HG03280 (cell line): ENCODE results near the gene CACNG5.

Experiments
- ATAC-seq: cut with Tn5 transposase; IDR thresholded peaks from one replicate; pipeline ENCODE4 v1.9.1; 2021; ENCODE audit warnings: mild to moderate bottlenecking, moderate library complexity; ENCODE audit not compliant: unreplicated experiment

The CACNG5 gene

DNA sequence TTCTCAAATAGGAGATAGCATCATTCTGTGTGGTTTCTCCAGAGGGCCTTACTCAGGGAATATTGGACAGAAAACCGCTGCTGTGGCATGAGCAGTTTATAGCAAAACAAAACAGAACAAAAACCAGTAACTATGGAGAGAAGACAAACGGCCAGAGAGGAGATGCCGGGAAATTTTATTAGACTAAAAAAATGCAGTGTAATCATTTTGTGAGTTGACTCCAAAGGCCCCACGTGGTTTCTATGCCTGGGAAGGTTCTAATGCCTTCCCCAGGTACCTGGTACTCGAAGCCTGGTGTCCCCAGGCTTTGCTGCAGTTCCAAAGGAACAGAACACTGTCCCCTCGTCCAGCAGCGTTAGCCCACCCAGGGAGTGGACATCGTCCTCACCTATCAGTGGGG is 12.9 kb upstream of the CACNG5 start:
- ATAC-seq = no peak

DNA sequence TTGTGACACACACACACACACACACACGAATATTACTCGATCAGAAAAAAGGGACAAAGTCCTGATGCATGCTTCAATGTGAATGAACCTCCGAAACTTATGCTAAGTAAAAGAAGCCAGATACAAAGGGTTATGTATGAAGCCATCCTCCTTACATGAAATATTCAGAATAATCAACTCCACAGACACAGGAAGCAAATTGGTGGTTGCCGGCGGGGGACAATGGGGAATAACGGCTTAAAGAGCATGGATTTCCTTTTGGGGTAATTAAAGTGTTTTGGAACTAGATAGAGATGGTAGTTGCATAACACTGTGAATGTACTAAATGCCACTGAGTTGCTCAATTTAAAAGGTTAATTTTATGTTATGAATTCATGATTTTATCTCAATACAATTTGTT is 8.1 kb upstream of the CACNG5 start:
- no peak for ATAC-seq

DNA sequence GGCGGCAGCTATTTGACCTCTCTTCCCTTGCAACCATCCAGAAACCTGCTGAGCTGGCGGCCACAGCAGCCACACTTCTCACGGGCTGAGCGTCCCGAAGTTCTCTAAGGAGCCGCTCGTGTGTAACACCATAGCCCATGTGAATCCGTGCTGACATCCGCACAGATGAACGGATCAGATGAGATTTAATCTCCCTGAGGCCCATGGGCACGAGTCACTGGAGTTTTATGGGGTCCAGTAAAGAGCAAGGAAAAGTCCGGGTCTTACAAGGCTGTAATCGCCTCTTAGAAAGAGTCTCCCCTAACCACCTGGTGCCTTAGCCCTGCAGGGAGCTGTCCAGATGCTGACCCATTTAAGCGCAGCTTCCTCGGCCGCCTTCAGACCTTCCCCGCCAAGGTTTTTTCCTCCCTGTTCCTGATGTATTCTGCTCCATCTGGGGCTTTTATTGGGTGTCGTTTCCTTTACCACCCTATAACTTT is 5.5 kb upstream of the CACNG5 start:
- ATAC-seq = no peak

DNA sequence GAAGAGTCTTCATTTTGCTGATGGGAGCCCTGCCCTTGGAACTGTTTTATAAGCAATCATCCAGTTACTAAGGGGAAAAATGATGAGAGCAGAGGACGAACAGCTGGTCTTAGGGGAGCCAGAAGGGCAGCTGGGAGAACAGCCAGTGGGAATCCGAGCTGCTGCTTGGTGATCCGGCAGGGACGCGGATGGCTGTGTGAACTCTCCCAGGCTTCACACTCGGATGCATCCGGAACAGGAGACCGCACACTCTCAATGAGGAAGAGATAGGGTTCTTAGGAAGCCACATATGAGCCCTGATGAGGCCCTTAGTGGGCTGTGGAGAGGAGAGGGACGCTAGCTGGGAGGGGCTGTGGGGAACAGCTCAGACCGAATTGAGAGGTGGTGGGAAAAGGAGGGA is 5.0 kb upstream of the CACNG5 start:
- ATAC-seq = no peak

DNA sequence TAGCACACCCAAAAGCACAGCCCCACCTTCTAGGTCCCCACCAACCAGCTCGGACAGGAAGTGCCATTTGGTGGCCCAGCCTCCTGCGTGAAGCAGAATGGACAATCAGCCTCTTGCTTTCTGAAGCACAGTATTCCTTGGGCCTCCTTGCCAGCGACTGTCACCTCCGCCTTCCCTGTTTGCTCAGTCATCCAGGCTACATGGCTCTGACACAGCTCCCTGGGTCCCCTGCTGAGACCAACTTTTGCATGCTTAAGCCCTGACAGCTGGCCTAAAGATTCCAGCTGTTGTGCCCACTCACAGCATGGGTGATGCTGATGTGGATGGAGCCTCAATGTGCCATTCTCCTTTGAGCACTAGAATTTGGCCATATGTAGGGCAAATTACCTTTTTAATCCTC is 4.5 kb upstream of the CACNG5 start:
- ATAC-seq = no peak

DNA sequence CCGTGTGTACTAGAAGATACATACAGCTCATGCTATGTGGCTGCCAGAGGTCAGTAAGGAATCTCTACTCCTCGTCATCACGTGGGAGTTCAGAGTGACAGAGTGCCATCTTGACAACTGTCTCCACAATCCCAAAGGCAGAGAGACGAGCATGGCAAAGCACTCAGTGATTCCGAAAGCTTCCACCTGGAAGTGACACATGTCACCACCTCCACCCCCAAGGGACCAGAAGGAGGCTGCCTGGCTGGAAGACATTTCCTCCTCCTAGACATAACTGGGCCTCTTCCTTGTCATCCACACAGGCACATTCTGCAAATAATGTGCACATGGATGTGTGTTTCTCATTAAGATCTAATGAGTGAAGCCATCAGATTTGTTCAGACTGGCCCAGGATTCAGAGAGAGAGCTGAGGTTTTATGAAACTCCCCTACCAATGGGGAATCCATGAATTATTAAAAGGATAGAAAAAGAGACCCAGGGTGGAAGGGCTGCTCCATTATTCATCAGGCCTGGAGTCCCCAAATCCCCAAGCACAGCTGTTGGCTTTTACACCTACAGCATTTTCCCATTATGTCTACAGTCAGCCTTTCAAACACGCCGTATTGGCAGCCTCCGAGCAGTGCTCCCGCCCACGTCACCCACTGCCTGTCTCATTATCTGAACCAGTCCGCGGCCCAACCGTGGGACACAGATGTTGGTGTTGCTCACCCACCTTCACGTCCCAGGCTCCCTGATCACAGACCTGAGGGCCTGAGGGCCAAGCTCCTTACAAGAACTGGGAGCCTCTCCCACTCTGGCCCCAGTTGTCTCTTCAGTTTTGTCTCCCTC is 3.3 kb upstream of the CACNG5 start:
- no peak for ATAC-seq

DNA sequence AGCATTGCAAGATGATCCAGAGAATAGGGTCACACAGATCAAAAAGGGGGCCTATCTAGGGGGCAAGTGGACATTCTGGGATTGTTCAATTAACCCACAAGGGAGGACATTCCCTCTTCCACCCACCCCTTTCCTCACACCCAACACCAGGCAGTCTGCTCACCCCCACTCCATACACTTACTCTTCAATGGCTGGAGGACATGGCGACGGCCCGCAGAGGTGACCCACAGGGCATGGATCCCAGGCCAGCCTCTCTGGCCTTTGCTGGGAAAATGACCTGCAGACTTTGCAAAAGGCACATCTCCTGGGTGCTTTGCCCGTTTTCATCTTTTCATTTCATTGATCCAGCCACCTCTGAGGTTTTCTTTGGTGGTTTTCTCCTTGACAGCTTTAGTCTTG is 1.7 kb upstream of the CACNG5 start:
- no peak for ATAC-seq

DNA sequence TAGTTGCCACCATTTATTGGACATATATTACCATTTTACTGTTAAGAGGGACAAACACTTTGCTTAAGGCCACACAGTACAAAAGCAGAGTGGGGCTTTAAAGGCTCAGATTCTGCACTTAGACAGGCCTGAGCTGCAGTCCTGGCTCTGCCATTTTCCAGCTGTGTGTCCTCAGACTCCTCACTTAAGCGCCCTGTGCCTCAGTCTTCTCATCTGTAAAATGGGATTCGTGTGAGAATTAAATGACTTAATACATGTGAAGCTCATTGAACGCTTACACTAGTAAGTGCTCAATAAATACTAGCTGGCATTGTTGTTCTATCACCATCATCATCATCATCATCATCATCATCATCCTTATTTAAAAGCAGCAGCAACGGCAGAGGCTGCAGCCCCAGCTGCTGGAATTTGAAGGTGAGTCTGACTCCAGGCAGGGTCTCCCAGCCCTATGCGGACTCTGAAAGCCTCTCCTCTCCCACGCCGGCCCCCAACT is 445 bp upstream of the CACNG5 start:
- ATAC-seq = no peak

DNA sequence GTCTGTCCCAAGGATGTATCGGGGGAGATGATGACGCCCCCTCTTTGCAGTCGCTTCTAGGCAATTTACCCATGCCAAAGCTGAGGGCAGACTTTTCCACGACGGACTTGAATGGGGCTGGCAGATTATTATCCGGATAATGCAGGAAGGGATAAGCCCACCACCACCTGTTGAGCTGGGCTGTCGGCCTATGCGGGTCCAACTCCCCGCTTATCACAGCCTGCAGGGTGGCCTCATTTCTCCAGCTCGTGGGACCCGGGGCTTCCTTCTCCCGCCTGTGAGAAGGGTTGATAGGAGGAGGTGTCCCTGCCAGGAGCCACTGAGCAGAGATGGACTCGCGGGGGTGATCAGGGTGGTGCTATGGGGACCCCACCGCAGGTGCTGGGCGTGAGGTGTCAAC is 559 bp downstream of the CACNG5 start:
- no peak for ATAC-seq

DNA sequence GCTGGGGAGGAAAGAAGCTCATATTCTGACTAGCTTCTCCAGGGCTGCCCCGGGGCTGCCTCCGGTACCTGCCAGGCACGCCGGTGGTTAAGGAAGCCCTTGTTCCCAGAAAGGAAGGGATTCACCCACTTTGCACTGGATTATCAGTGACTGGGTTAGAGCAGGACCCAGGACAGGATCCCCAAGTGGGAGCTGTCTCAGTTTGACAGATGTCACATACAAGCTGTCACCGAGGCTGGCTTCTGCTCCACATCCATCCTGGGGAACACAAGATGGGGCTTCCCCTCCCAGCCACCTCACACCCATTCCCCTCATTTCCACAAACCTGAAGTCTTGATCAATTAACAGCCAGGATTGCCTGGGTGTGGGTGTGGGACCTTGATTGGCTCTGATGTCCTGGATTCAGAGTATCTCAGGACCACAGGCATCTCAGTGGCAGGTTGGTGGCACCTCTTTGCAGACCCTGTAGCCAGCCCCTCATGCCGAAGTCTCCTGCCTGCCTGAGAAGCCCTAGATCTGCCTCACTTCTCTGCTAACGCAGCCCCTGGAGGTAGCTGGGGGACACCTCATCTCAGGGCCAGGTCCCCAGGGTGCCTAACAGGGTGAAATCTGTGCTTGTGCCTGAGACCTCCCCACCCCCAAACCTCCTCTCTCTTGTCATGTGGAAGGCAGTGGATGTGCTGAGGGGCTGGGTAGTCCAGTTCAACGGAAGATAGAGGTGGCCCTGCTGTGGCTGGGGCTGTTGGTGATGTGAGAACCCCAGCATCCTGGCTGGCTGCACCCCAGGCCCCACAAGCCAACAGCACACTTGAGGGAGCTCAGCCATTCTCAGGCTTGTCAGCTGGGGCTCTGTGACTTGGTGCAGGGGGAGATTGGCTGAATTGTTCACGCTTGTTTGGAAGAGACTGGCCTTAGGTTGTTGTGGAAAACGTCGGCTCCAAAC is 1.4 kb downstream of the CACNG5 start:
- ATAC-seq = no peak

DNA sequence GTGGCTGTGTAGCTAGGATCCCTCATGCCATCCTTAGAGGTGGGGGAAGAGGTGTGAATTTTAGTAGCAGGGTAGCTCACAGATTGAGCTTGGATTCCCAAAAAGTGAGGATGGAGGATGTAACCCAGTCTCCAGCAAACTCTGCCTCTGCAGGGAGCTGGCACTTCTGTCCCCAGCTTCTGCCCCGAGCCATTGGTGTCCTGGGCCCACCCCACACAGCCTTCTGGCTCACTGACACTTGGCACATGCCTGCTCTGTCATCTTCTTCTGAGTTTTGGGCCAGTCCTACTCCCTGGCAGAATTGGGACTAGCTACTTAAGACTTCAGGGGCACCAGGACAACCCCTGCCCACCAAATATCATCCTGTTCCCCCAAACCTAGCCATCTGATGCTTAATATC is 2.3 kb downstream of the CACNG5 start:
- no peak for ATAC-seq

DNA sequence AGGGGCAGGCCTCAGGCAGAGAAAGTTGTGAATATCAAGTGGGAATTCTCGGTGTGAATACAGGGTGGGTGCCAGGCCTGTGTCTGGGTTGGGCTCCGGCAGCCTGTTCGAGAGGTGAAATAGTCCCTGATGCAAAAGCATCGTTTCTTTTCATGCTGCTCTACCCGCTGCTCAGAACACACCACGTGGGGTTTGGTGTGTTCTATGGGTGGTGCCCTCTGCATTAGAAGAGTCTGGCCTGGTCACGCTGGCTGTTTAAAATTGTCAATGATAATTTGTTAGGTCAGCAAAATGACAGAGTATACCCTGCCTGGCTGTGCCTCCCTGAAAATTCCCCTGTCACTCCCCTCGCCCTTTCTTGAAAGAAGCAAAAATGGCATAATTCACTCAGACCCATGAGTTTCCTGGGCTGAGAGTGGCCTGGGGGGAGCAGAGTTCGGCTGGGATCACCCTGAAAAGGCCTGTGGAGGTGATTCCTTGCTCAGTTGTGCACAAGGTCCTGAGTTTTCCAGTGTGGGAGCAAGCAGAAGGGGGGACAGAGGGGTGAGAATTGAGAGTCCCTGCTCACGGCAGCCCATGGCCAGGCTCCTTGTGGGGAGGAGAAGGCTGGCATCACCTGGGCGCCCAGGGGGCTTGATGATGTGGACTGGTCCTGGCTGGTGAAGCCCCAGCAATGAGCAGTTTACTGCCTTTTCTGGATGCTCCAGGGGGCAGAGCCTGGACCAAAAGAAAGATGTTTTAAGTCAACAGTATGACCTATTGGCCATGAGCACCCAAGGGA is 3.2 kb downstream of the CACNG5 start:
- no peak for ATAC-seq

DNA sequence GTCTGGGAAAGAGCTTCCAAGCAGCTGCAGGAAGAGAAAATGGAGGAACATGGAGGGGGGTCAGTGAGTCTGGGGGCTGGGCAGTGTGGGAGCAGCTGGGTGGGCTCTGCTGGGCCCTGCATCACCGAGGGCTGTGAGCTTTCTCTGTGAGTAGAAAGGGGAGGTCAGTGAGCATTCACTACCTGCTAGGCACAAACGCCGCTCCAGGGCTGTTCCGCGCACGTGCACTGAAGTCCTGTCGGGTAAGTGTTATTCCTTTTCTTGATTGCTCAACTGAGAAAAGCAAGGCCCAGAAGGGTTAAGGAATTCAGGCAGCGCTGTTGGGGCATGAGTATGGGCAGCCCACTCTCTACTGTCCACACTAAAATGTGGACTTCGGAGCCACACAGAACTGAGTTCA is 4.7 kb downstream of the CACNG5 start:
- ATAC-seq = no peak

DNA sequence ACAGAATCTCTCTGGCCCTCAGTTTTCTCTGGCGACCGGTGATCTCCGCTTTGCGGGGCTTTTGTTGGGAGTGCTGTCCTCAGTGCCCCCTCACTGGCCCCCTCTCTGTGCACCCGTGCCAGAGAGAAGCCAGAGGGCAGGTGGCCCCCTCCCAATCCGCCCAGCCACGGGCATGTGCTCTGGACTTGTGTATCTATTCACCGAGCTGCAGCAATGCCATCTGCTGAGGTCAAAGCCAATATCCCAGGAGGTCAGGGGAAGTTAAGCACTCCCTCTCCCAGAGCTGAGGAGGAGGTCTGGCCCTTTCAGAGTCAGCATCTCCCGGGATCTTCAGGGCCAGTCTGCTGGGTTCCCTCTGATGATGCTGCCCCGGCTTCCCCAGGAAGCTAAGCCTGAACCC is 5.1 kb downstream of the CACNG5 start:
- no peak for ATAC-seq

DNA sequence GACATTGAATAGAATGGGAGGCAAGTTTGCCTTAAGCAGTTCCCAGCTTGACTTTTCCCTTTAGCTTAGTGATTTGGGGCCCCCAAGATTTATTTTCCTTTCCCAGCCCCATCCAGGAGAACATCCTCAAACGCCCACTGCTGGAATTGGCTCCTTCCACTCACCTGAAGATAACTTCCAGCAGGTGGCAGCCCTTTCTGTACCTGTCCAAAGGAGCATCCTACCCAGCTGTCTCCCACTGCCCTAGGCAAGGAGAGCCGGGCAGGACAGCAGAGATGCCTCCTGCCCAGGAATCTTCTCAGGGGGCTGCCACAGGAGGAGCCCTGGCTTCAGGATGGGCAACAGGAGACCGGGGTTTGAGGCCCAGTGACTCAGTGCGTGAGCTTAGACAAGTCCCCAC is 6.4 kb downstream of the CACNG5 start:
- ATAC-seq = no peak

DNA sequence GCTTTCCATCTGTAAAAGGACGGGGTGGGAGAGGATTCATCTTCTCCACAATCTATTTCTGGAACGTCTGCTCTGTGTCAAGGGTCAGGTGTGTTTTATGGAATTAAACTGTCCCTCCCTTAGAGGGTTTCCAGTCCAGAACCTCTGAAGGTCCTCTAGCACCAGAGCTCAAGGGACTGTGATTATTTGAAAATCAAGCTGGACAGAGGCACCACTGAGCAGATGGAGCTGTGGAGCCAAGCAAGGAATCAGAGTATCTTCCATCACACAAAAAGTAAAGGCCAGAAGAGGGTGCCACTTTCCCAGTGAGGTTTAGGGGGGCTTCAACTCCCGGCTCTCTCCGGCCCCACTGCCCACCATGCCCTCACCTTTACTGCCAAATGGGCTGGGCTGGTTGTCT is 6.8 kb downstream of the CACNG5 start:
- ATAC-seq = no peak

DNA sequence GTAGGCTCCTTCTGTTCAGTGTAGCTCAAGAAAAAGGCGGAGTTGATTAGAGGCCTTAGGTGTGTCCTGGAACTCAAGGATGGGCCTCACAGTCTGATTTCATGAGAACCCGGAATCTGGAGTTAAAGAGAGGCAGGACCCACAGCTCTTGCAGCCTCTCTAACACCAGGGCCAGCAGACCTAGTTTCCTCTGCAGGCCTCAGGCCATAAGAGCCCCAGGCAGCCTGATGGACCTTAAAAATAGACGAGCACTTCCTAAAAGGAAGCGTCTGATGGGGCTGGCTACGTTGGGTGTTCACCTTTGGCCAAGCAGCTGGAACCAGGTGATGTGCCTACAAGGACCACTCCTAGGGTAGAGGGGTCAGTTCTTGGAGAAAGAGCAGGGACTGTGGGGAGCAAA is 7.6 kb downstream of the CACNG5 start:
- no peak for ATAC-seq

DNA sequence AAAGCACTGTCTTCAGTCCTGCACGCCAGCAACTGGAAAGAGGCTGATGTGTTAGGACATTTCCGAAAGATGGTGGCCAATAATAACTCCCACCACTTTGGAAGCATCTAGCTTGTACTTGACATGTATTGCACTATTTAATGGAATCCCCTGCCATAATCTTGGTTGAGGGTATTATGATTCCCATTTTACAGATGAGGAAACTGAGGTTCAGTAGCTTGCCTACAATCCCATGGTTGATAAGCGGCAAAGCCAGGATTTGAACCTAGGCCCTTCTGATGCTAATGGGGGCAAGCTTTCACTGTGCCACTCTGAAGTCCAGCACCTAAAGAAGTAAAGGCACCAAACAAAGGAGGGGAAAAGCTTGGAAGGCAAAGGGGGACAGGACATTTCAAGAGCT is 8.0 kb downstream of the CACNG5 start:
- no peak for ATAC-seq

DNA sequence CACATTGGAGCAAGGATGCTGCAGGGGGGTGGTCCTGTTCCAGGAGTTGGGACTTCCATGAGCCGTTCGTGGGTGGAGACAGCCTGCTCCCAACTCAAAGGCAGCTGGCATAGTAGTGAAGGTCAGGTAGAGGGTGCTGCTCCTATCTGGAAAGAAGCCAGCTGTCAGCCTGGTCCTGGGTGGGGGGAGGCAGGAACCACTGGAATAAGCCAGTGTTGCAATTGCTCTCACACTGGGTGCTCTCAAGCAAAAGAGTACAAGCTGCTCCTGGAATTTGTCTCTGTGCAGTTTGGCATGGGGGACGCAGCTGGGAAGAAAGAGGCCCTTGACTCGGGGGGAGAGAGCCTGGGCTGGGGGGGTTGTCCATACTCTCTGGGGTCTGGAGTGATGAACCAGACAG is 8.7 kb downstream of the CACNG5 start:
- no peak for ATAC-seq

DNA sequence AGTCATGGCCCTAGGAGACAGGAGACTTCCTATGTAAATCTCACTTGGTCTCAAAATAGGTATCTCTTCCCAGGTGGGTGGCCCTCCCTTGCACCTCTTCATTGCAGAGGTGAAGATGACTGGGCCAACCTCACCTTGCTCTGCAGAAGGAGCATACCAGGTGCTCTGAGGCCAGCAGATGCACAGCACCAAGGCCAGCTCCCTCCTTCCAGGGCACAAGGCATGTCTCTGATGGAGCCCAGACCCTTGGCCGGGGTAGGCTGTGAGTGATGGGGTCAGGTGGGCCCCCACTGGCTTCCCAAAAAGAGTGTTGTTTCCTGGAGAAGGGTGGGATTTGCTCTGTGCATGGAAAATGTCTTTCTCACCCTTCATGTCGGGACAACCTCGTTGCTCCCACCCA is 12.8 kb downstream of the CACNG5 start:
- no peak for ATAC-seq

DNA sequence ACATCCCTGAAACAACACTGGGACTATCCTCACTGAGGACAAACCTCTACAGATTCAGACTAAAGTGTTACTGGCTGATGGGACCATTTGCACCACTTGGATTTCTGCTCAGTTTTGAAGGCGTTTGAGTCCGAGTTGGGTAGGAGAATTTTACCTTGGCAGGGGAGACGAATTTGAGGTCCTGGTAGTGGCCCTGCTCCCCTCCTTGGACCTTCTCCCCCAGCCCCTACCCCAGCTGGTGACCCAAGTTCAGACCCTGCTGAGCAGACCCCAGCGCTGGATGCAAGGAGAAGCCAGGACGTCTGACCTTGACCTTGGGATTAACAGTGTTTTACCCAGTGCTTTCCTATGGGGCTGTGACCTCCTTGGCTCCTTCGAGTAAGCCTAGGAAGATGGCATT is 13.6 kb downstream of the CACNG5 start:
- no peak for ATAC-seq
